Adrenal gland (tissue), 12 donors: ENCODE measurements around the gene ASNSD1. TPM values are rescaled to one million over a fixed set of nuclear protein-coding genes. Genes with fewer than 3 reads are reported as not detected.
A peak's percentile ranks its signal among the peaks of the same experiment; 100 is the strongest.
"Not testable (repeated sequence)": the region's sequence is repeated elsewhere in the genome, so short reads cannot be mapped to it uniquely, and the experiment has no call there.

Experiments used
- DNase-seq, 7 donors: peaks; one replicate each; pipeline ENCODE4 v3.0.0-alpha.2; 2019 to 2020
- H3K27ac ChIP-seq, 5 donors: fragments of 200-600 bp; sonication (generic) in 4 of 5; 1 replicate in 3 of 5; 2 replicates in 2 of 5; pipeline versions ENCODE4 v1.5.1 to v1.8.0; 2016 to 2020; ENCODE audit warnings: mild to moderate bottlenecking in 1 of 5
- H3K27me3 ChIP-seq: fragments of 200-600 bp; 2 replicates; pipeline ENCODE4 v1.8.0; 2021
- H3K36me3 ChIP-seq, 2 donors: fragments of 200-600 bp; replicated peaks in 1 of 2; 1 replicate in 1 of 2; 2 replicates in 1 of 2; pipeline versions ENCODE4 v1.5.1 to v1.8.0; 2018 to 2022
- H3K4me1 ChIP-seq, 2 donors: fragments of 200-600 bp; replicated peaks in 1 of 2; 1 replicate in 1 of 2; 2 replicates in 1 of 2; pipeline versions ENCODE4 v1.5.1 to v1.8.0; 2018 to 2021
- H3K4me3 ChIP-seq, 4 donors: fragments of 200-600 bp; sonication (generic) in 3 of 4; one replicate each; pipeline ENCODE4 v1.5.1; 2016 to 2018
- H3K9me3 ChIP-seq, 3 donors: fragments of 200-600 bp; sonication (generic) in 1 of 3; replicated peaks in 1 of 3; 1 replicate in 2 of 3; 2 replicates in 1 of 3; pipeline versions ENCODE4 v1.5.1 to v1.8.0; 2016 to 2021
- POLR2A ChIP-seq, 2 donors: fragments of 450-650 bp; IDR thresholded peaks; one replicate each; pipeline ENCODE4 v1.6.1; 2017; ENCODE audit warnings: antibody characterized with exemption in 2 of 2, mild to moderate bottlenecking in 2 of 2, moderate library complexity in 1 of 2
- WGBS, 4 donors: extraction: QIAGEN DNeasy Blood & Tissue Kit in 2 of 4; methylation state at CpG; one replicate each; pipeline versions ENCODE4 v1.1.5 to v1.1.7; 2013 to 2017; 5-methylcytosine and 5-hydroxymethylcytosine counted together
- intact Hi-C, 2 donors: fragments of 100-400 bp; cut with DNase I; formaldehyde crosslinking; loops; one replicate each; pipeline versions ENCODE4 v1.14.1 to v1.15.0; 2022 to 2023
- polyA plus RNA-seq, 3 donors: library from polyadenylated mRNA; stranded (reverse); fragments of 200-250 nt in 2 of 3; fragments of 350-450 nt in 1 of 3; fragmentation: Illumina TruSeq in 1 of 3; extraction: RNeasy Lipid Tissue Mini Kit (QIAGEN cat#74804) in 1 of 3; gene quantifications; one replicate each; pipeline ENCODE4 v1.2.3, GENCODE V29; 2013 to 2014
- total RNA-seq, 9 donors: library from RNA; depleted of rRNA in 4 of 9; stranded (reverse); fragments of >200 nt in 4 of 9; fragments of 120-200 nt in 1 of 9; fragmentation: NEBNext Ultra II Directional in 1 of 9; extraction: Animal tissue kit (Norgen Biotek cat#: 25700) in 1 of 9; gene quantifications; one replicate each; pipeline versions ENCODE4 v1.1.0 to v1.2.4, GENCODE V29; 2013 to 2023
- TF ChIP-seq, protein P1 (sequence below), 6 experiments: fragments of 450-650 bp in 4 of 6; fragments of 200-600 bp in 2 of 6; sonication (generic) in 1 of 6; IDR thresholded peaks; 1 replicate in 5 of 6; 2 replicates in 1 of 6; pipeline versions ENCODE4 v1.5.1 to v1.8.0; 2016 to 2021; ENCODE audit warnings: antibody characterized with exemption in 6 of 6, mild to moderate bottlenecking in 2 of 6, moderate library complexity in 1 of 6
- donor health status: healthy with polysubstance abuse.
- donor health status: Bipolar disorder and iron deficiency.
- donor health status: DM: yes; HTN: yes; CAD: no.
- donor health status: DM: no; HTN: no; CAD: no.
- donor health status: DM: no; HTN: no; CAD: no.
- donor health status: DM: yes; HTN: yes; CAD: no.

ASNSD1 gene
- total and polyA plus RNA-seq, 12 donors: 27.5 to 101 (median 42.6) TPM

DNA sequence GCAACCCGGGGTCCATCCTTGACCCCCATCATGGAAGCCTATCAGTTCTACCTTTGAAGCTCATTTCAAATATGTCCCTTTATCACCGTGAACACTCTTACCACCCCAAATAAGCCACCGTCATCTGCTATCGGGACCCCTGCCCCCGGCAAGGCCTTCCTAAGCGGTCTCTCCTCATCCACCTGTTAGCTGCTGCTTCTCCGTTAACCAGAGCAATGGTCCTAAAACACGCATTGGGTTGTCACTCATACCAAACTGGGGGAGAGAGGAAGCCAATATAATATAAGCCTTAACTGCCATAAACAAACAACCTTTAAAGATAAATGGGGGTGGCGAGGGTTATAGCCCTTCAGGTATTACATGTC, 680 bp downstream of the ASNSD1 start:
- Histone ChIP-seq H3K9me3 (no peaks in the 10 kb centered on the region), H3K4me3 (peak overlapping the region; percentile 3 to 90 (median 84)), H3K27ac (peak overlapping the region in 2 of 5 donors; percentile 80 to 82), H3K27me3 (no peaks in the 10 kb centered on the region), H3K4me1 (peaks cover 0 to 23% of the 10 kb centered on the region in 2 donors), H3K36me3 (peaks cover 0 to 16% of the 10 kb centered on the region in 2 donors)
- intact Hi-C loops: no loop called here
- no peak for TF ChIP-seq POLR2A (IDR thresholded peaks at IDR 0.05)
- TF ChIP-seq, protein P1, sequence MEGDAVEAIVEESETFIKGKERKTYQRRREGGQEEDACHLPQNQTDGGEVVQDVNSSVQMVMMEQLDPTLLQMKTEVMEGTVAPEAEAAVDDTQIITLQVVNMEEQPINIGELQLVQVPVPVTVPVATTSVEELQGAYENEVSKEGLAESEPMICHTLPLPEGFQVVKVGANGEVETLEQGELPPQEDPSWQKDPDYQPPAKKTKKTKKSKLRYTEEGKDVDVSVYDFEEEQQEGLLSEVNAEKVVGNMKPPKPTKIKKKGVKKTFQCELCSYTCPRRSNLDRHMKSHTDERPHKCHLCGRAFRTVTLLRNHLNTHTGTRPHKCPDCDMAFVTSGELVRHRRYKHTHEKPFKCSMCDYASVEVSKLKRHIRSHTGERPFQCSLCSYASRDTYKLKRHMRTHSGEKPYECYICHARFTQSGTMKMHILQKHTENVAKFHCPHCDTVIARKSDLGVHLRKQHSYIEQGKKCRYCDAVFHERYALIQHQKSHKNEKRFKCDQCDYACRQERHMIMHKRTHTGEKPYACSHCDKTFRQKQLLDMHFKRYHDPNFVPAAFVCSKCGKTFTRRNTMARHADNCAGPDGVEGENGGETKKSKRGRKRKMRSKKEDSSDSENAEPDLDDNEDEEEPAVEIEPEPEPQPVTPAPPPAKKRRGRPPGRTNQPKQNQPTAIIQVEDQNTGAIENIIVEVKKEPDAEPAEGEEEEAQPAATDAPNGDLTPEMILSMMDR (IDR thresholded peaks at IDR 0.05): no peak
- 6 to 11% (median 8%) methylated on average over 9 of the region's 9 CpGs for WGBS, 4 donors
- DNase-seq: peak in 1 of 7 donors; percentile 15

- Histone ChIP-seq H3K4me1 (peaks cover 0 to 23% of the 10 kb centered on the region in 2 donors), H3K27ac (no peak overlapping the region), H3K36me3 (peaks cover 0 to 25% of the 10 kb centered on the region in 2 donors), H3K4me3 (peak overlapping the region in 1 of 4 donors; percentile 82), H3K9me3 (no peaks in the 10 kb centered on the region), H3K27me3 (no peaks in the 10 kb centered on the region)
- WGBS, 4 donors: 57 to 83% (median 75%) methylated on average over 5 of the region's 5 CpGs
- intact Hi-C loops: no loop called here
- no peak for DNase-seq
- TF ChIP-seq, protein P1 (IDR thresholded peaks at IDR 0.05): no peak
- TF ChIP-seq POLR2A (IDR thresholded peaks at IDR 0.05): no peak
These were observed 1.5 kb downstream of the ASNSD1 start for GRCh38 chr2:189662669-189663226.

- intact Hi-C loops, H3K9me3 ChIP-seq, H3K27me3 ChIP-seq, DNase-seq, H3K27ac ChIP-seq, H3K4me3 ChIP-seq: not testable (repeated sequence)
- H3K36me3 ChIP-seq: peaks cover 0 to 30% of the 10 kb centered on the region in 2 donors
- peaks cover 0 to 23% of the 10 kb centered on the region in 2 donors for H3K4me1 ChIP-seq
- 91 to 98% (median 96%) methylated on average over 12 of the region's 12 CpGs for WGBS, 4 donors
These were observed 2.1 kb downstream of the ASNSD1 start for GRCh38 chr2:189663319-189663718.

DNA sequence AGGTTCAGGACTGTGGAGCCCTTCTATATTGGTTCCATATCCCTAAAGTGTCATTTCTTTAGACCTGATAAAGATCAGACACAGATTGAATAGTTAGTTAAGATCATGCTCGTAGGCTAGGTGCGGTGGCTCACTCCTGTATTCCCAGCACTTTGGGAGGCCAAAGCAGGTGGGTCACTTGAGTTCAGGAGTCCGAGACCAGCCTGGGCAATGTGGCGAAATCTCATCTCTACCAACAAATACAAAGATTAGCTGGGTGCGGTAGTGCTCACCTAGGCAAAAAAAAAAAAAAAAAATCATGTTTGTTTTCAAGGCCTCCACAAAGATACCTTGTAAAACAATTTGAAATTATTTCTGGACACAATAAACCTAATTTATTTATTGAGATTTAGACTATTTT, 8.7 kb downstream of the ASNSD1 start:
- Histone ChIP-seq H3K27ac (no peak overlapping the region), H3K27me3 (no peaks in the 10 kb centered on the region), H3K4me3 (no peak overlapping the region), H3K4me1 (peaks cover 5 to 11% of the 10 kb centered on the region in 2 donors), H3K36me3 (peaks cover 0 to 39% of the 10 kb centered on the region in 2 donors), H3K9me3 (no peaks in the 10 kb centered on the region)
- intact Hi-C loops: no loop called here
- no peak for TF ChIP-seq POLR2A (IDR thresholded peaks at IDR 0.05)
- TF ChIP-seq, protein P1 (IDR thresholded peaks at IDR 0.05): no peak
- no peak for DNase-seq
- 95 to 98% (median 97%) methylated on average over 5 of the region's 5 CpGs for WGBS, 4 donors
